HG03432 (cell line): ENCODE results near the gene CUL2.

Experiments
- ATAC-seq: cut with Tn5 transposase; IDR thresholded peaks from one replicate; pipeline ENCODE4 v1.9.1; 2021; ENCODE audit warnings: mild to moderate bottlenecking, moderate library complexity; ENCODE audit not compliant: unreplicated experiment

The CUL2 gene

GRCh38 chr10:35090162-35090954 is at the start of gene CUL2:
TSS of gene CUL2 (minus strand) at chr10:35090341. CDS start at chr10:35071317, 19,024 bp downstream.
- ATAC-seq, result peak; percentile 98

GRCh38 chr10:35136263-35136815 is 46.2 kb upstream of the CUL2 start:
- ATAC-seq, result peak; percentile 57

- ATAC-seq, result peak; percentile 30
These were observed 45.7 kb upstream of the CUL2 start for GRCh38 chr10:35135861-35136260.

GRCh38 chr10:35133586-35133985 is 43.4 kb upstream of the CUL2 start:
- ATAC-seq, result no peak

GRCh38 chr10:35132727-35133126 is 42.6 kb upstream of the CUL2 start:
- ATAC-seq, result no peak

GRCh38 chr10:35130663-35131062 is 40.5 kb upstream of the CUL2 start:
- ATAC-seq, result no peak

GRCh38 chr10:35129185-35129674 is 39.1 kb upstream of the CUL2 start:
- ATAC-seq, result no peak

GRCh38 chr10:35127289-35127891 is 37.2 kb upstream of the CUL2 start:
- ATAC-seq, result peak; percentile 12

GRCh38 chr10:35126530-35127288 is 36.6 kb upstream of the CUL2 start, which contains the start of gene CREM:
TSS of gene CREM (plus strand) at chr10:35126846. CDS start at chr10:35137836, 10,990 bp downstream.
- ATAC-seq, result peak; percentile 85

GRCh38 chr10:35126062-35126529 is 36.0 kb upstream of the CUL2 start:
- ATAC-seq, result no peak

GRCh38 chr10:35124540-35124939 is 34.4 kb upstream of the CUL2 start:
- ATAC-seq, result no peak

- ATAC-seq, result no peak
These were observed 29.2 kb upstream of the CUL2 start for GRCh38 chr10:35119378-35119777.

GRCh38 chr10:35112571-35112970 is 22.4 kb upstream of the CUL2 start:
- ATAC-seq, result no peak

- no peak for ATAC-seq
These were observed 13.7 kb upstream of the CUL2 start for GRCh38 chr10:35103882-35104281.

- no peak for ATAC-seq
These were observed 7.4 kb upstream of the CUL2 start for GRCh38 chr10:35097510-35097909.

GRCh38 chr10:35096312-35096711 is 6.2 kb upstream of the CUL2 start:
- ATAC-seq, result no peak

- no peak for ATAC-seq
These were observed 2.7 kb upstream of the CUL2 start for GRCh38 chr10:35092851-35093250.

- ATAC-seq, result no peak
These were observed 2.1 kb upstream of the CUL2 start for GRCh38 chr10:35091994-35092790.

GRCh38 chr10:35089611-35090161 is 455 bp downstream of the CUL2 start:
- peak; percentile 30 for ATAC-seq

GRCh38 chr10:35083242-35083641 is 6.9 kb downstream of the CUL2 start:
- ATAC-seq, result no peak
